T-helper 9 cell (primary cell): ENCODE measurements around the gene DGUOK.

Experiments
- DNase-seq: peaks from one replicate; pipeline ENCODE4 v3.0.0-alpha.2; 2020

The DGUOK gene

GRCh38 chr2:73981081-73982001 lies 54.7 kb downstream of the DGUOK start:
- peak; percentile 13 for DNase-seq

- DNase-seq: no peak
Measured at GRCh38 chr2:73982140-73982617, 55.5 kb downstream of the DGUOK start.

- DNase-seq: no peak
Measured at GRCh38 chr2:73983322-73984202, 56.9 kb downstream of the DGUOK start.

GRCh38 chr2:73984203-73984921 lies 57.7 kb downstream of the DGUOK start, which contains the start of gene TET3:
TSS of gene TET3 (plus strand) at chr2:73984910. CDS start at chr2:73986404, 1,494 bp downstream.
- peak; percentile 62 for DNase-seq

GRCh38 chr2:73984922-73985307 lies 58.2 kb downstream of the DGUOK start:
- peak; percentile 66 for DNase-seq

GRCh38 chr2:73985308-73986084 lies 58.8 kb downstream of the DGUOK start:
- DNase-seq: peak; percentile 44

GRCh38 chr2:73986085-73986681 lies 59.5 kb downstream of the DGUOK start:
- DNase-seq: peak; percentile 21

GRCh38 chr2:73987109-73987947 lies 60.6 kb downstream of the DGUOK start:
- DNase-seq: no peak

- no peak for DNase-seq
Measured at GRCh38 chr2:73987948-73988700, 61.4 kb downstream of the DGUOK start.

GRCh38 chr2:73989972-73990371 lies 63.3 kb downstream of the DGUOK start:
- DNase-seq: no peak

GRCh38 chr2:73990531-73990930 lies 63.9 kb downstream of the DGUOK start:
- no peak for DNase-seq

- no peak for DNase-seq
Measured at GRCh38 chr2:73992036-73992435, 65.4 kb downstream of the DGUOK start.

GRCh38 chr2:73993376-73993775 lies 66.7 kb downstream of the DGUOK start:
- DNase-seq: no peak

GRCh38 chr2:73993778-73994177 lies 67.1 kb downstream of the DGUOK start:
- DNase-seq: no peak

GRCh38 chr2:73994178-73994831 lies 67.6 kb downstream of the DGUOK start:
- no peak for DNase-seq

- no peak for DNase-seq
Measured at GRCh38 chr2:73995810-73996209, 69.1 kb downstream of the DGUOK start.

GRCh38 chr2:73997813-73998212 lies 71.1 kb downstream of the DGUOK start:
- no peak for DNase-seq

- DNase-seq: peak; percentile 19
Measured at GRCh38 chr2:73998451-73998850, 71.8 kb downstream of the DGUOK start.

GRCh38 chr2:73998933-73999332 lies 72.3 kb downstream of the DGUOK start:
- no peak for DNase-seq
